NOMO-1 (cell line): ENCODE results near the gene GNRH2.
"Not testable (repeated sequence)": the region's sequence is repeated elsewhere in the genome, so short reads cannot be mapped to it uniquely, and the experiment has no call there.

Experiments
- DNase-seq, 2 experiments: peaks; one replicate each; lab custom pipeline; 2025; ENCODE audit not compliant: unreplicated experiment in 2 of 2; lab: John Stamatoyannopoulos, UW

The GNRH2 gene

GRCh38 chr20:3072530-3073250, 29.3 kb downstream of the GNRH2 start:
- DNase-seq: no peak

DNA sequence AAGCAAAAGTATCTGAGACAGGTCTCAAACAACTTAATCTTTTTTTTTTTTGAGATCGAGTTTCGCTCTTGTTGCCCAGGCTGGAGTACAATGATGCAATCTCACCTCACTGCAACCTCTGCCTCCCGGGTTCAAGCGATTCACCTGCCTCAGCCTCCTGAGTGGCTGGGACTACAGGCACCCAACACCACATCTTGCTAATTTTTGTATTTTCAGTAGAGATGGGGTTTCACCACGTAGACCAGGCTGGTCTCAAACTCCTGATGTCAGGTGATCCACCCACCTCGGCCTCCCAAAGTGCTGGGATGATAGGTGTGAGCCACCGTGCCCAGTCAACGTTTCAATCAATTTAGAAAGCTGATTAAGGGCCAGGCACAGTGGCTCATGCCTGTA, 29.8 kb downstream of the GNRH2 start:
- not testable (repeated sequence) for DNase-seq

- peak; percentile 11 to 19 for DNase-seq
Measured at GRCh38 chr20:3074812-3075211, 31.4 kb downstream of the GNRH2 start.

GRCh38 chr20:3075315-3075714, 31.9 kb downstream of the GNRH2 start:
- DNase-seq: not testable (repeated sequence)

- peak; percentile 13 to 23 for DNase-seq
Measured at GRCh38 chr20:3077618-3078134, 34.3 kb downstream of the GNRH2 start.

GRCh38 chr20:3080939-3081388, 37.5 kb downstream of the GNRH2 start:
- no peak for DNase-seq

DNA sequence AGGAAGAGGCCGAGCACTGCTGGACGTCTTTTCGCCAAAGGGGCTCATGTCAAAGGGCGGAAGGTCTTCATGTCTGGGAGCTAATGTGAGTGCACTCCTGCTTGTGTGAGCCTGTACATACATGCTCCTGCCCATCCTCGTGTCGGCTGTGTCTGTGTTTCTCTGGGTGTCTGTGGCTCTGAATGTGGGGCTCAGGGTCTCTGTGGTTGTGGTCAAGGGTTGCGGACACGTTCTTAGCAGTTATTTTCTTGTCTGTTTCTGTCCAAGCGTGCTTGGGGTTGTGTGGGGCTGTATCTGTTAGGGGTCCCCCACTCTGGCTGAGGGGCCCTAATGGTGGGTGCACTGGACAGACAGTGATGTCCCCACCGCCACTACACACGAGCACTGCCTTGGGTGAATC, 38.2 kb downstream of the GNRH2 start:
- DNase-seq: no peak

- DNase-seq: no peak
Measured at GRCh38 chr20:3082306-3082951, 39.0 kb downstream of the GNRH2 start.

GRCh38 chr20:3082955-3083952, 39.8 kb downstream of the GNRH2 start:
- DNase-seq: no peak

DNA sequence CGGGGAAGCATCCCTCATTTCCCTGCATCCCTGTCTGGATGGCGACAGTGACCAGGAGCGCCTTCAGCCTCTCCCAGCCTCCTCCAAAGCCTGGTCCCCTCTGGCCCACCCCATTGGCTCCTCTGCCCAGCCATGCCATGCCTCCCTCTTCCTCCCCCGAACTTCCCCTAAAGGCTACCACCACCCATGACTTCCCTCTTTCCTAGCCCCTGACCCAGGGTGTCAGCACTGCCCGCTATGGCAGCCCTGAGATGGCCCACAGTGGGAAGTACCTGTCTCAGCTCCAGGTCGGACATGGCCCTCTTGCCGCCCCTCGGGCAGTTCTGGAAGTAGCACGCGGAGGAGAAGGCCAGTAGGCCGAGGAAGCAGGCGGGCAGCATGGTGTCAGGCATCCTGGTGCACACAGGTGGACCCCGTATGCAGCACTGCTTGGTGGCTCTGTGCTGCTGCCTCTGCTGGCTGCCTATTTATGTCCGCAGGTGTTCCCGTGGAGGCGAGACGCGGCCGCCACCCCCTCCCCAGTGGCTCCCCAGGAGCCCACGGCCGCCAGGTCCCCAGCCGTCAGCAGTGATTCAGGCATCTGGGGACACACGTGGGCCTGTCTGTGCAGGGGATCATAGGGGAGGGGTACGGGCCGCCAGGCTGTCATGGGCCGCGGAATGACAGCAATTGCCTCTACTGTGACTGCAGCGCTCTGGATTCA, 41.0 kb downstream of the GNRH2 start, which contains the start of gene AVP:
AVP (minus strand) TSS at position 442 of the 703 bp plus-strand sequence; CDS start at position 392, 50 bp downstream.
- DNase-seq: no peak

GRCh38 chr20:3084986-3085360, 41.6 kb downstream of the GNRH2 start:
- DNase-seq: no peak

DNA sequence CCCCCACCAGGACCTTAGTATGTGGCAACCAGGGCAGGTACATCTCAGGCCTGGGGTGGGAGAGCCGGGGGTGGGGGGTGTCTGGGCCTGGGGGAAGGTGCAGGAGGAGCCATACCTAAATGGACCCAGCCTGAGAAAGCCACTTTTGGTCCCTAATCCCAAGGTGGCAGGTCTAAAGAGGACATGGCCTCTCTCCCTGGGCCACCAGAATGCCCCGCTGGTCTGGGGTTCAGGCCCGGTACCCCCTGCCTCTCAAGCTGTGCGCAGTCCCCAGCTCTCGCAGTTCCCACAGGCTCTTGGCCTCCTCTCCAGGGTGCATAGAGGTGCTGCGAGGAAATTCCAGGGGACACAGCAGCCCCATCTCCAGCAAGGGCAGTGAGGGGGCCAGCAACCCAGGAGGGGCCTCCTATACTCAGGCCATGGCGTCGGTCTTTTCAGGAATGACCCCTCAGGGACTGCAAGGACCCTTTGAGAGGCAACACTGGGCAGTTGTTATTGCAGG, 42.2 kb downstream of the GNRH2 start:
- DNase-seq: no peak

DNA sequence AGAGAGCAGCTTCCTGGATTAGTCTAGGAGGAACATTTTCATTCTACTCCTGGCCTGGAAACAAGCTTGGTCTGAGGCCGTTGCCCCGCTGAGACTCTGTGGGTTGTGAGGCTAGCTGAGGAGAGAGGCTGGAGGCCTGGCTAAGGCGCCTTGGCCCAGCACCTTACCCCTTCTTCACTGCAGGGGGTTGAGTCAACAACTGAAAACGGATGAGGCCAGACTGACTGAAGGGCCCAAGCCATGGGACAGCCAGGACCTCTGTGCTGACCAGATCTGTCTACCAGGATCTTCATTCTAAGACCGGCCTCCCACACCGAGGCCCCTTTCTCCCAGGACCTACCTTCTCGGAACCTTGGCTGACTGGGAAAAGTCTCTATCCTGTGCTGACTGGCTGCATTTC, 44.6 kb downstream of the GNRH2 start:
- no peak for DNase-seq

GRCh38 chr20:3090565-3090964, 47.1 kb downstream of the GNRH2 start:
- no peak for DNase-seq

GRCh38 chr20:3092611-3093379, 49.4 kb downstream of the GNRH2 start:
- DNase-seq: peak in 1 of 2 experiments; percentile 11

DNA sequence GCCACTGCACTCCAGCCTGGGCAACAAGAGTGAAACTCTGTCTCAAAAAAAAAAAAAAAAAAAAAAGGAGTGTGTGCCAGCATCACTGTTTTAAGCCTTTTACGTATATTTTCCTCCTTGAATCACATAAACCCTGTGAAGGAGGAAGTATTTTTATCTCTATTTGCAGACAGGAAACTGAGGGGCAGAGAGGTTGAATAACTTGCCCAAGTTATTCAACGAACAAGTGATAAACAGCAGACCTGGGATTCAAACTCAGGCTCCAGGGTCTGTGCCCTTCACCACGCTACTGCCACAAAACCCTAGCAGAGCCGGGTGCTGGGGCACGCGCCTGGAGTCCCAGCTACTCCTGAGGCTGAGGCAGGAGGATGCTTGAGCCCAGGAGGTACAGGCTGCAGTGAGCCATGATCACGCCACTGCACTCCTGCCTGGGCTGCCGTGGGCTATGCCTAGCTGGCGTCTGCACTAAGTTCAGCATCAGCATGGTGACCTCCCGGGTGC, 50.5 kb downstream of the GNRH2 start:
- peak; percentile 32 to 69 for DNase-seq

GRCh38 chr20:3094848-3095629, 51.6 kb downstream of the GNRH2 start:
- no peak for DNase-seq
